ENCODE results near the gene CASP8AP2. TPM values are rescaled to one million over a fixed set of nuclear protein-coding genes. Genes with fewer than 3 reads are reported as not detected.
A peak's percentile ranks its signal among the peaks of the same experiment; 100 is the strongest.

CASP8AP2 gene
- total and polyA plus RNA-seq, 2 of the 13 experiments (the other 11 are each of a cell fraction or from before 2014, with no cell fraction given), result 5.7 to 13.5 TPM

- TF ChIP-seq ZNF225 (CRISPR knock-in tag; IDR thresholded peaks at IDR 0.05), result 0 out of 2 replicates have a peak, but pooled peaks have one; percentile 57
- TF ChIP-seq ZNF891 (CRISPR knock-in tag; IDR thresholded peaks at IDR 0.05), result peak; percentile 28; the same call in 1 of the 2 replicates
- no peak for TF ChIP-seq ZNF841 (CRISPR knock-in tag; IDR thresholded peaks at IDR 0.05; ENCODE audit: borderline replicate concordance)
- no peak for TF ChIP-seq DDIT3 (CRISPR knock-in tag; IDR thresholded peaks at IDR 0.05)
- TF ChIP-seq NCOA1 (CRISPR knock-in tag; IDR thresholded peaks at IDR 0.05), result no peak
- peak; percentile 76 for TF ChIP-seq POLR2AphosphoS5 (IDR thresholded peaks at IDR 0.05; ENCODE audit: low read depth, low read length)
- TF ChIP-seq ARID4A (CRISPR knock-in tag; IDR thresholded peaks at IDR 0.05; ENCODE audit: borderline replicate concordance), result peak; percentile 80
- peak; percentile 67; the same call in 1 of the 2 replicates for TF ChIP-seq KDM5B (CRISPR knock-in tag; IDR thresholded peaks at IDR 0.05; ENCODE audit: borderline replicate concordance)
- no peak; the same call in 1 of the 2 replicates for TF ChIP-seq ZNF816 (CRISPR knock-in tag; IDR thresholded peaks at IDR 0.05; ENCODE audit: borderline replicate concordance)
- TF ChIP-seq TAF1 (CRISPR knock-in tag; IDR thresholded peaks at IDR 0.05), result peak; percentile 62; the same call in 1 of the 2 replicates
- 0 out of 2 replicates have a peak, but pooled peaks have one; percentile 34 for TF ChIP-seq ZBTB2 (CRISPR knock-in tag; IDR thresholded peaks at IDR 0.05; ENCODE audit: low read depth)
- TF ChIP-seq ZNF501 (CRISPR knock-in tag; IDR thresholded peaks at IDR 0.05), result peak; percentile 46; the same call in 1 of the 2 replicates
- TF ChIP-seq MXI1 (IDR thresholded peaks at IDR 0.05; ENCODE audit: borderline replicate concordance, low read depth, low read length), result peak; percentile 50; the same call in 1 of the 3 replicates
- peak; percentile 70 for TF ChIP-seq CREB1 (IDR thresholded peaks at IDR 0.05)
- TF ChIP-seq CREB1 (CRISPR knock-in tag; IDR thresholded peaks at IDR 0.05), result peak; percentile 86
- TF ChIP-seq HOXA5 (CRISPR knock-in tag; IDR thresholded peaks at IDR 0.05), result 0 out of 2 replicates have a peak, but pooled peaks have one; percentile 42
- peak; percentile 72; the same call in 1 of the 2 replicates for TF ChIP-seq ZFY (CRISPR knock-in tag; IDR thresholded peaks at IDR 0.05)
- peak; percentile 55; the same call in 1 of the 2 replicates for TF ChIP-seq EED (CRISPR knock-in tag; IDR thresholded peaks at IDR 0.05)
- peak; percentile 20; the same call in 1 of the 2 replicates for TF ChIP-seq SNAPC2 (CRISPR knock-in tag; IDR thresholded peaks at IDR 0.05)
- no peak for TF ChIP-seq U2AF1 (optimal IDR thresholded peaks at IDR 0.05; ENCODE audit: low read depth, low read length)
- TF ChIP-seq PHF20 (CRISPR knock-in tag; IDR thresholded peaks at IDR 0.05), result peak; percentile 26; the same call in 1 of the 2 replicates
- TF ChIP-seq ZBTB7B (CRISPR knock-in tag; IDR thresholded peaks at IDR 0.05), result 0 out of 2 replicates have a peak, but pooled peaks have one; percentile 17
- no peak for TF ChIP-seq ZFP62 (CRISPR knock-in tag; IDR thresholded peaks at IDR 0.05)
- TF ChIP-seq E2F5 (CRISPR knock-in tag; conservative IDR thresholded peaks at IDR 0.05), result peak; percentile 91
These were observed at the start of gene CASP8AP2 (continued) for GRCh38 chr6:89829472-89830169.

All from HepG2 (cell line).